Astrocyte of the spinal cord (primary cell): ENCODE results near the gene PSMD13.
"Not testable (repeated sequence)": the region's sequence is repeated elsewhere in the genome, so short reads cannot be mapped to it uniquely, and the experiment has no call there.

Experiments used
- DNase-seq: peaks from one replicate; pipeline ENCODE4 v3.0.0; 2011; ENCODE audit warnings: low read depth, low spot score
- H3K4me3 ChIP-seq: 2 replicates; pipeline ENCODE4 v1.5.1; 2011; ENCODE audit warnings: low read depth, mild to moderate bottlenecking, low read length, moderate library complexity
- CTCF ChIP-seq: IDR thresholded peaks from 2 replicates; pipeline ENCODE4 v1.5.1; 2012; ENCODE audit warnings: low read depth, mild to moderate bottlenecking, low read length, inconsistent platforms
- in situ Hi-C: cut with HindIII; loops from 2 replicates; pipeline ENCODE4 v1.10.0; 2017; ENCODE audit warnings: low sequenced_read_pairs

PSMD13 gene

GRCh38 chr11:257766-258493 lies 21.2 kb downstream of the PSMD13 start:
- in situ Hi-C loops: no loop called here
- TF ChIP-seq CTCF: no peak
- no peak overlapping the region for H3K4me3 ChIP-seq
- no peak for DNase-seq

- no peak for TF ChIP-seq CTCF
- in situ Hi-C loops: no loop called here
- no peak for DNase-seq
- H3K4me3 ChIP-seq: no peak overlapping the region
Observed at GRCh38 chr11:259413-259812, 22.6 kb downstream of the PSMD13 start.

- H3K4me3 ChIP-seq: no peak overlapping the region
- no peak for DNase-seq
- TF ChIP-seq CTCF: no peak
- in situ Hi-C loops: no loop called here
Observed at GRCh38 chr11:261624-262023, 24.8 kb downstream of the PSMD13 start.

GRCh38 chr11:266676-267439 lies 30.1 kb downstream of the PSMD13 start:
- H3K4me3 ChIP-seq: no peak overlapping the region
- in situ Hi-C loops: no loop called here
- DNase-seq: no peak
- TF ChIP-seq CTCF: no peak

GRCh38 chr11:267491-267994 lies 30.8 kb downstream of the PSMD13 start:
- no peak overlapping the region for H3K4me3 ChIP-seq
- no peak for DNase-seq

GRCh38 chr11:268716-269145 lies 32.0 kb downstream of the PSMD13 start:
- H3K4me3 ChIP-seq, in situ Hi-C loops: not testable (repeated sequence)
- DNase-seq: peak; percentile 19
- TF ChIP-seq CTCF: peak; percentile 2

More at GRCh38 chr11:267491-267994, 30.8 kb downstream of the PSMD13 start:
- no peak for TF ChIP-seq CTCF
- in situ Hi-C loops: no loop called here
